SK-N-MC (cell line): Measurements from ENCODE around the gene EVL.

Source experiments
- DNase-seq: peaks from one replicate; pipeline ENCODE4 v3.0.0-alpha.2; 2011; ENCODE audit warnings: low read depth, low spot score
- H3K27ac ChIP-seq: fragments of 200-600 bp; sonication (generic); 2 replicates; pipeline ENCODE4 v1.5.1; 2016; ENCODE audit warnings: mixed run types
- H3K36me3 ChIP-seq: fragments of 200-600 bp; sonication (generic); 2 replicates; pipeline ENCODE4 v1.6.1; 2017; ENCODE audit warnings: antibody characterized with exemption, low read length, mixed read lengths; ENCODE audit not compliant: insufficient read depth
- H3K4me3 ChIP-seq: fragments of 200-600 bp; sonication (generic); 2 replicates; pipeline ENCODE4 v1.5.1; 2016
- H3K9ac ChIP-seq: fragments of 200-600 bp; sonication (generic); 2 replicates; pipeline ENCODE4 v1.8.0; 2017; ENCODE audit warnings: mixed run types, mixed read lengths; ENCODE audit not compliant: insufficient read length
- H3K9me3 ChIP-seq: fragments of 200-600 bp; sonication (generic); 2 replicates; pipeline ENCODE4 v1.6.1; 2017; ENCODE audit warnings: low read depth, mild to moderate bottlenecking, antibody characterized with exemption, low read length, moderate library complexity, mixed read lengths
- EZH2 ChIP-seq: fragments of 200-600 bp; sonication (generic); IDR thresholded peaks from one replicate; pipeline ENCODE4 v1.6.1; 2017; ENCODE audit warnings: antibody characterized with exemption
- FOXP2 ChIP-seq: optimal IDR thresholded peaks from 2 replicates; pipeline ENCODE3; 2011; ENCODE audit warnings: mild to moderate bottlenecking, moderate library complexity; ENCODE audit not compliant: insufficient read depth; ENCODE audit errors: extremely low read length, control extremely low read depth
- POLR2AphosphoS5 ChIP-seq: IDR thresholded peaks from 2 replicates; pipeline ENCODE4 v1.6.1; 2012; ENCODE audit warnings: mild to moderate bottlenecking, low read depth, low read length, borderline replicate concordance

EVL gene

DNA sequence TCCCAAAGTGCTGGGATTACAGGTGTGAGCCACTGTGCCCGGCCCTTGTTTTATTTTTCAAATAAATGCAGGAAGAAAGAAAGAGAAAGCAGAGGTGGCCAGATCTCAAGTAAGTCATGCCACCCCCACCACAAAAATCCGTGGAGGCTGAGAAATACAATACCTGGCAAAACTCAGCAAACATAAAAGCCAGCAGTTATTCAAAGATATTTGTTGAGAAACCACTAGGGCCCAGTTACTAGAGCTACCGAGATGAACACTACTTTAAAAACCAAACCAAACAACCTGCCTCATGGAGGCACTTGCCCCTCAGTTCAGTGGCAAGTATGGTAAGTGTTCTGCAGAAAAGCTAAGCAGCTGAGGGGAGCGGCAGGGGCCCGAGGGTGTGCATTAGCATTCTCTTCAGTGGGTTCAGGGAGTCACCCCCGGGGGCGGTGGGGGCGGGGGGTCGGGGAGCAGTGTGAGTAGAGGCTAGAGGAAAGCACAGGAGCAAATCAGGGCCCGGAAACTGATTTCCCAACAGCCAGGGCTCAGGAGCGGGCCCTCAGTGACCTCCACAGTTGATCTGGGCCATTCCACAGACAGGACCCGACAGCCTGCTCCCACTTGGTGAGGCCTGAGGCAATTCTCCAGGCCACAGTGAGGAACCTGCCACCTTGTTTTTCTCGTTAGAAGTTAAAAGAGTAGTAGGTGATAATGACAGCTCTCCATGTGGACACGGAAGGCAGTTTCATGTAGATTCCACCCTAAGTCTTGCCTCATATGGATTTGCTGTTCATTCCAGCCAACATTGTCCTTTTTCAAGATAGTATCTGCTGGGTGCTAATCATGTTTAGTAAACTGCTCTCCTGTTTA lies 8.6 kb downstream of the EVL start:
- no peak for TF ChIP-seq EZH2
- TF ChIP-seq POLR2AphosphoS5 = no peak
- TF ChIP-seq FOXP2 = no peak
- DNase-seq = no peak
- no peak overlapping the region for H3K9ac ChIP-seq
- H3K36me3 ChIP-seq = no peaks in the 10 kb centered on the region
- H3K27ac ChIP-seq = no peak overlapping the region
- no peaks in the 10 kb centered on the region for H3K9me3 ChIP-seq
- H3K4me3 ChIP-seq = no peak overlapping the region

DNA sequence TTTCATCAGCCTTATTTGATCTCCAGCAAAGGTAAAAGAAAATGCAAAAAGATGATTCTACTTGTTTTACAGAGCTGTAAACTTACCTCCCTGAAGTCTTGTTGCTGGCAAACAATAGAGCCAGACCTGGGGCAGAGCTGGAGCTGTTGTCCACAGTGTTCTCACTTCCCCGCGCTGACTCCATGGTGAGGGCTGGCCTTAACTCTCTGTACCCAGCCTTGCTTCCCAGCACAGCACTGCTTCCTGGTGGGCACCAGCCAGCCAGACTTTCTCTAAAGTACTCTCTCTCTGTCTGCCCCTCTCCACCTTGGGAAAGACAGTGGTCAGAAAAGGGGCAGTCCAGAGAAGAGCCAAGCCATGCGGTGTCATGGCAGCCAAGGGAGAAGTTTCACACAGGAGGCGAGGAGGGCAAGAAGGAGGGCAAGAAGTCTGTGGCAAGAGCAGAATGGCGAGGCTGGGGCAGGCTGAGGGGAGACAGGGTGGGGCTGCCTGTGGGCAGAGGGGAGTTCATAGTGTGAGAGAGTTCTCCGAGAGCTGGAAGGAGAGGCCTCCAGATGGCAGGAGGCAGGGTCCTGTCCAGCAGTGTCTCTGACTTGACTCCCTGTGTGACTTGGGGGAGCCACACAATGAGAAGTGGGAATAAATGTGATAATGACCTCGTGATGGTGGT lies 9.3 kb downstream of the EVL start:
- H3K27ac ChIP-seq = no peak overlapping the region
- no peak for TF ChIP-seq EZH2
- no peak for TF ChIP-seq POLR2AphosphoS5
- no peak for TF ChIP-seq FOXP2
- H3K4me3 ChIP-seq = no peak overlapping the region
- no peaks in the 10 kb centered on the region for H3K36me3 ChIP-seq
- no peak overlapping the region for H3K9ac ChIP-seq
- no peaks in the 10 kb centered on the region for H3K9me3 ChIP-seq
- DNase-seq = no peak

GRCh38 chr14:100075681-100076080 lies 10.5 kb downstream of the EVL start:
- no peak for DNase-seq
- H3K4me3 ChIP-seq = no peak overlapping the region
- no peak overlapping the region for H3K9ac ChIP-seq
- TF ChIP-seq FOXP2 = no peak
- TF ChIP-seq POLR2AphosphoS5 = no peak
- TF ChIP-seq EZH2 = no peak
- no peaks in the 10 kb centered on the region for H3K36me3 ChIP-seq
- no peaks in the 10 kb centered on the region for H3K9me3 ChIP-seq
- no peak overlapping the region for H3K27ac ChIP-seq

DNA sequence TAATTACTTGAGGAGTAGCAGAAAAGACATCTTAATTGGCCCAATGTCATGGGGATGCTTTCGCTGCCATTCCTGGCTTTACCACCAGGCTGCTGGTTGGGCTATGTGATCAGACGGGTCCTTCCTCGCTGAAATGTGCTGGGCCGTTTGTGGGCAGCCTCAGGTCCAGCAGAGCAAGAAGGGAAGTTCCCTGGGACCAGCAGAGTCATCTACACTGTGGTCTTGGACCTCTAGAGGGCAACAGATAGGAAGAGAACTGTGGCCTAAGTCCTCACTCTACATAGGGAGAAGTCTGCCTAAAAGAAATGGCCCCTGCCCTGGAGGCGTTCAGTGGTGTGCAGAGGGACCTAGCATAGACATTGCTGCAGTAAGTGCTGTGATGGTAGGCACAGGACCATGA lies 10.9 kb downstream of the EVL start:
- Histone ChIP-seq H3K9ac (no peak overlapping the region), H3K27ac (no peak overlapping the region), H3K4me3 (no peak overlapping the region), H3K9me3 (no peaks in the 10 kb centered on the region), H3K36me3 (no peaks in the 10 kb centered on the region)
- no peak for DNase-seq
- no peak for TF ChIP-seq POLR2AphosphoS5
- no peak for TF ChIP-seq EZH2

DNA sequence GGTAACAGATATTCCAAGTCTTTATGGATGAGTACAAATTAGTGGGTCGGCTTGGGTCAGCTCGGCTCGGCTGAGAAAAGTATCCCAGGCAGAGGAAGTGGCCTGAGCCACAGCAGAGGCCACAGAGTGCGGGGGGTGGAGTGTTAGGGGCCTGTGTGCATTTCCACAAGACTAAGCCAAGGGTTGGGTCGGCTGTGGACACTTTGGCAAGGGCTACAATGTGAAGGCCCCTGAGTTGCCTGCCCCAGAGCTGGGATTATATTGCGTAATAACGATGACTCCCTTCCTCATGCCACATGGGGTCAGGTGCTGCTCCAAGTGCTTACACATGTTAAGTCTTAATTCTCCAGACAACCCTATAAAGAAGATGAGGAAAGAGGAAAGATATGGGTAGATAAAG lies 11.4 kb downstream of the EVL start:
- H3K9ac ChIP-seq = no peak overlapping the region
- no peaks in the 10 kb centered on the region for H3K9me3 ChIP-seq
- H3K27ac ChIP-seq = no peak overlapping the region
- H3K4me3 ChIP-seq = no peak overlapping the region
- H3K36me3 ChIP-seq = no peaks in the 10 kb centered on the region
- DNase-seq = no peak
- TF ChIP-seq FOXP2 (no peak), POLR2AphosphoS5 (no peak), EZH2 (no peak)

- Histone ChIP-seq H3K9ac (no peak overlapping the region), H3K4me3 (no peak overlapping the region), H3K36me3 (no peaks in the 10 kb centered on the region), H3K9me3 (no peaks in the 10 kb centered on the region), H3K27ac (no peak overlapping the region)
- DNase-seq = no peak
- TF ChIP-seq FOXP2 = no peak
- no peak for TF ChIP-seq EZH2
- TF ChIP-seq POLR2AphosphoS5 = no peak
Measured at GRCh38 chr14:100077441-100077840, 12.2 kb downstream of the EVL start.

GRCh38 chr14:100078216-100078803 lies 13.1 kb downstream of the EVL start:
- Histone ChIP-seq H3K36me3 (no peaks in the 10 kb centered on the region), H3K9me3 (no peaks in the 10 kb centered on the region), H3K27ac (peak overlapping the region; percentile 68; the same call in 1 of the 2 replicates), H3K4me3 (peak overlapping the region; percentile 8; the same call in 1 of the 2 replicates), H3K9ac (no peak overlapping the region)
- no peak for DNase-seq
- TF ChIP-seq POLR2AphosphoS5 = no peak
- no peak for TF ChIP-seq FOXP2
- TF ChIP-seq EZH2 = no peak

- Histone ChIP-seq H3K9me3 (no peaks in the 10 kb centered on the region), H3K9ac (no peak overlapping the region), H3K27ac (peak overlapping the region; percentile 83), H3K36me3 (no peaks in the 10 kb centered on the region), H3K4me3 (peak overlapping the region; percentile 8)
- TF ChIP-seq EZH2 (no peak), POLR2AphosphoS5 (peak; percentile 31; the same call in 1 of the 2 replicates), FOXP2 (no peak)
- DNase-seq = peak; percentile 89
Measured at GRCh38 chr14:100078997-100079725, 13.9 kb downstream of the EVL start.
